NT2/D1 (cell line): Measurements from ENCODE around the gene ADGRD1.

Experiments
- DNase-seq: peaks from one replicate; pipeline ENCODE4 v3.0.0-alpha.2; 2011; ENCODE audit warnings: low read depth, low spot score
- H3K27me3 ChIP-seq: 2 replicates; pipeline ENCODE4 v1.6.0; 2011; ENCODE audit warnings: mild to moderate bottlenecking; ENCODE audit not compliant: insufficient read length, insufficient read depth
- H3K36me3 ChIP-seq: 2 replicates; pipeline ENCODE4 v1.6.1; 2011; ENCODE audit warnings: mild to moderate bottlenecking, low read length, mixed read lengths; ENCODE audit not compliant: insufficient read depth, insufficient read length
- H3K4me1 ChIP-seq: 2 replicates; pipeline ENCODE4 v1.5.1; 2011; ENCODE audit not compliant: insufficient read depth, insufficient read length
- H3K4me3 ChIP-seq: 2 replicates; pipeline ENCODE4 v1.5.1; 2011; ENCODE audit warnings: low read depth; ENCODE audit not compliant: insufficient read length
- H3K9ac ChIP-seq: 2 replicates; pipeline ENCODE4 v1.6.0; 2011; ENCODE audit warnings: low read depth; ENCODE audit not compliant: insufficient read length
- H3K9me3 ChIP-seq: 2 replicates; pipeline ENCODE4 v1.5.1; 2011; ENCODE audit warnings: mild to moderate bottlenecking, low read length; ENCODE audit not compliant: insufficient read depth
- SUZ12 ChIP-seq: IDR thresholded peaks from 2 replicates; pipeline ENCODE4 v1.6.1; 2011; ENCODE audit not compliant: insufficient read length, insufficient read depth; ENCODE audit errors: extremely low read depth
- YY1 ChIP-seq: IDR thresholded peaks from 2 replicates; pipeline ENCODE4 v1.6.1; 2011; ENCODE audit not compliant: insufficient read length, insufficient read depth
- ZNF274 ChIP-seq: IDR thresholded peaks from 2 replicates; pipeline ENCODE4 v1.6.1; 2011; ENCODE audit warnings: mild to moderate bottlenecking, low read depth, low read length

The ADGRD1 gene

DNA sequence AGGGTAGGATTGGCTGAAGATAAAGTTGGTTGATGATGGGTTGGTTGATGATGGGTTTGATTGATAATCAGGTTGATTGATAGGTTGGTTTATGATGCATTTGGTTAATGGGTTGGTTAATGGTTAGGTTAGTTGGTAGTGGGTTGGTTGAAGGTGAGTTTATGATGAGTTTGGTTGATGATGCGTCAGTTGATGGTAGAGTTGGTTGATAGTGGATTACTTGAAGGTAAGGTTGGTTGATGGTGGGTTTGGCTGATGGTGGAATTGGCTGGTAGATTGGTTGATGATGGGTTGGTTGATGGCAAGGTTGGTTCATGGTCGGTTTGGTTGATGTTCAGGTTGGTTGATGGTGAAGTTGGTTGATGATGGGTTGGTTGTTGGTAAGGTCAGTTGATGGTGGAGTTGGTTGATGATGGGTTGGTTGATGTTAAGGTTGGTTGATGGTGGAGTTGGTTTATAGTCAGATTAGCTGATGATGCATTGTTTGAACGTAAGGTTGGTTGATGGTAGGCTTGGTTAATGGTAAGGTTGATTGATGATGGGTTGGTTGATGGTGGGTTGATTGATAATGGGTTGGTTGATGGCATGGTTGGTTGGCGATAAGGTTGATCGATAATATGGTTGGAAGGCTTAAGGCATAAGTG, 146.4 kb downstream of the ADGRD1 start:
- Histone ChIP-seq H3K4me1 (peaks cover 19% of the 10 kb centered on the region), H3K27me3 (no peaks in the 10 kb centered on the region), H3K9ac (no peak overlapping the region), H3K36me3 (no peaks in the 10 kb centered on the region), H3K9me3 (0 out of 2 replicates have a peak, but pooled peaks cover 8% of the 10 kb centered on the region), H3K4me3 (no peak overlapping the region)
- TF ChIP-seq SUZ12, result no peak
- no peak for TF ChIP-seq ZNF274
- no peak for TF ChIP-seq YY1
- DNase-seq, result no peak

GRCh38 chr12:131101006-131101405, 147.3 kb downstream of the ADGRD1 start:
- Histone ChIP-seq H3K4me3 (no peak overlapping the region), H3K36me3 (no peaks in the 10 kb centered on the region), H3K9ac (no peak overlapping the region), H3K4me1 (peaks cover 19% of the 10 kb centered on the region), H3K9me3 (0 out of 2 replicates have a peak, but pooled peaks cover 8% of the 10 kb centered on the region), H3K27me3 (no peaks in the 10 kb centered on the region)
- TF ChIP-seq SUZ12 (no peak), YY1 (no peak), ZNF274 (no peak)
- no peak for DNase-seq

DNA sequence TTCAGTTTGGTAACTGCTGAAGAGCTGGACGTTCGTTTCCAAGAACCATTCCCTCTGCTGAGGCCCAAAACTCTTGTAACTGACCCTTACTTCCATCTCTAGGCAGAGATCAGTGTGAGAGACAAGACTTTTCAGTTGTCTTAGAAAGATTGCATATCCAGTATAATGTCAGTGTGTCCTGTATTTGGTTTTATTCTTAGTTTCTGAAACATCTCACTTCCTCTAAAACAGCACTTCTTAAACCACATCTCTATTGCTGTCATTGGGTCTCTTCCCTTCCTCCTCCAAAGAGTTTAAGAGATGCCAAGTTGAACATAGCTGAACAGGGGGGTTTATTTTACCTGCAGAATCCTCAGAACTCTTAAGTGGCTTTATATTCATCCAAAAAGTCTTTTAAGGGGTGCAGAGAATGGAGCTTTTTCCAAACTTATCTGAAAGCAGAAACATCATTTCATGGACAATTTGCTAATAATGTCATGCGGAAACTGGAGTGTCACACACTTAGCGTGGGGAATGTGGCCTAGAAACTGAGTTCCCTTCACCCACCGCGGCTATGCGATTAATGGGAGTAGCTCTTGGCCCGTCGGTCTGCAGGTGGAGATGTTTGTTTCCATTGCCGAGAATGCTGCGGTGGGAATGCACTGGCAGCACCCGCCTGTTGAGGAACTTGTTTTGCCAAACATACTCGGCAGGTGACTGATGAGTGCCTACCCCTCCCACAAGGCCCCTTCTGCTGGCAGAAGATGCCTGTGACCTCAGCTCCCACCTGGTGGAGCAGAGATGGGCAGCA, 148.2 kb downstream of the ADGRD1 start:
- TF ChIP-seq SUZ12, result no peak
- no peak for TF ChIP-seq YY1
- TF ChIP-seq ZNF274, result no peak
- Histone ChIP-seq H3K4me3 (no peak overlapping the region), H3K36me3 (no peaks in the 10 kb centered on the region), H3K4me1 (peaks cover 19% of the 10 kb centered on the region), H3K9me3 (0 out of 2 replicates have a peak, but pooled peaks cover 8% of the 10 kb centered on the region), H3K9ac (no peak overlapping the region), H3K27me3 (no peaks in the 10 kb centered on the region)
- DNase-seq, result no peak

DNA sequence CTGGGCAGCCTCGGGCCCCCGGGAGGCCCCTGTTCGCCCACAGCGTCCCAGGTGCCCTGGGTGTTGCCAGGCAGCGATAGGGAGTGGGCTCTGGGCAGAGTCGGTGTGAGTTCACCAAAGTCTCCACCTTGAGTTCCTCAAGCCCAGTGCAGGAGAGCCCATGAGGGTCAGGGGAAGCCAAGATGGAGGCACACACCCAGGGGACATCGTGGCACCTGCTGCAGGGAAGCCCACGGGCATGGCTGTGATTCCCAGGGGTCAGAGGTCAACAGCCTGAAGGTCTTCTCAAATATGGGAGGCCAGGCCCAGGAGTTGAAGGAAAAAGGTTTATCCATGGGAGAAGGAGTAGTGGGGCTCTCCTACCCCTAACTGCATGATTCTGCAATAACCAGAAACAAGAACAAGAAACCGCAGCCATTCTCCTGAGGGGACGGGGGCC, 148.8 kb downstream of the ADGRD1 start:
- peaks cover 19% of the 10 kb centered on the region for H3K4me1 ChIP-seq
- no peaks in the 10 kb centered on the region for H3K36me3 ChIP-seq
- no peak for TF ChIP-seq YY1
- TF ChIP-seq SUZ12, result no peak
- no peak for TF ChIP-seq ZNF274
- H3K9ac ChIP-seq, result no peak overlapping the region
- no peak for DNase-seq
- no peak overlapping the region for H3K4me3 ChIP-seq
- 0 out of 2 replicates have a peak, but pooled peaks cover 8% of the 10 kb centered on the region for H3K9me3 ChIP-seq
- no peaks in the 10 kb centered on the region for H3K27me3 ChIP-seq

DNA sequence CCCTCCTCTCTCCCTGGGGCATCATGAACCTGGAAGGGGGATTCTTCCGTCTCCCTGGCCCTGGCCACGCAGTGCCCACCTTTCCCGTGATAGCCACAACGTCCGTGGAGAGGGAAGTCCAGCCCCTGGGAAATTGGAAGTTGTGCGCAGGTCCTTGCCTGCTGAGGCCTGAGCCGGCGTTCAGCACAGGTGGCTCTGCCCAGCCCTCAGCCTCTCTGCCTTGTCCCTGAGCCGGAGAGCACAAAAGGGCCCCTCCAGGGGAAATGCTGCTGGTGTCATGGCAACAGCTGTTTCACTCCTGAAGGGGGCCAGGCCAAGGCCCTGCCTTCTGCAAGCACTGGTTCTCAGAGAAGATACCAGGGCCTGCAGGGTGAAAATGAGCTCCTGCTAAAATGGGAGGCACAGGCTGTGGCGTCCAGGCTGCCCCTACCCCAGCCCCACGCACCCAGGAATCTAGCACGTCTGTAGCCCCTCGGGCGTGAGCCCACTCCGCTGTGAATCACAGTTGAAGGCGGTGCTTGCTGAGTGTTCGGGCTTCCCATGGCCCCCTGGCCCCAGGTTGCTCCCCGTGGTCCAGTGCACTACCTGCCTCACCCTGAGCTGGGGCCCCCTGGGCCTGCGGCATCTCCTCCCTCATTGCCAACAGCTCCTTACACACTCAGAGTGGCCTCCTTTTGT, 149.4 kb downstream of the ADGRD1 start:
- Histone ChIP-seq H3K27me3 (no peaks in the 10 kb centered on the region), H3K36me3 (no peaks in the 10 kb centered on the region), H3K4me3 (no peak overlapping the region), H3K4me1 (peaks cover 19% of the 10 kb centered on the region), H3K9me3 (peaks cover 9% of the 10 kb centered on the region; the same call in 1 of the 2 replicates), H3K9ac (peak overlapping the region; percentile 47)
- no peak for DNase-seq
- no peak for TF ChIP-seq ZNF274
- TF ChIP-seq SUZ12, result no peak
- no peak for TF ChIP-seq YY1

DNA sequence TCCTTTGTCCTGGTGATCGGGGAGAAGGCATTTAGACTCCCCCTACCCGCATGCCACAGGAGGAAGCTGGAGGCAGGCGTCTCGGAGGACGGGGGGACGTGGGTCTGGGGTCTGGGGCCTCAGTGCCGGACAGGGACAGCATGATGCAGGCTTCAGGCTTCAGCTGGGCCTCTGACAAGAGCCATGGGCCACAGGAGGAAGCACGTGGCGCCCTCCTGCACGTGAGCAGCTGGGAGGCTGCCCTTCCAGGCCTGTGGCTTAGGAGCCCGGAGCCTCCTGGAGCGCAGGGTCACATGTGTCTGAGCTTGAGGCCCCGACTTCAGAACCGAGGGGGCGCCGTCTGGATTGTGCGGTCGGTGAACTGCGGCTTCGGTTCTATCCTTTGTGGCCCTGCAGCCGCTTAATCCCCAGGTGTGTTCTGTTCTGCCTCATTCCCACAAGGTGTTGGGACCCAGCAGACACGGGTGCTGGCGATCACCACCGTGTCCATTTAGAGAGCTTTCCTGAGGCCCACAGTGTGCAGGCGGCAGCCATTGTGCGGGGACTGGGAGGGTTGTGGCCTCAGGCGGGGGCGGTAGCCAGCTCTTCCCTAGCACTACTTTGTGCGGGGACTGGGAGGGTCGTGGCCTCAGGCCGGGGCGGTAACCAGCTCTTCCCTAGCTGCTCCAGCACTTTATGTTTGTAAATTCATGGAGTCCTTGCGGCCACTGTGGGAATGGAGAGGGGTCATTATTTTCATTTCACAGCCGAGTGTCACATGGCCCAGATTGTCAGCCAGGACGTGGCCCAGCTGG, 150.2 kb downstream of the ADGRD1 start:
- no peaks in the 10 kb centered on the region for H3K36me3 ChIP-seq
- DNase-seq, result no peak
- H3K9me3 ChIP-seq, result peaks cover 14% of the 10 kb centered on the region; the same call in 1 of the 2 replicates
- peaks cover 19% of the 10 kb centered on the region for H3K4me1 ChIP-seq
- TF ChIP-seq SUZ12 (no peak), YY1 (peak; percentile 43)
- no peak overlapping the region for H3K4me3 ChIP-seq
- H3K27me3 ChIP-seq, result no peaks in the 10 kb centered on the region
- peak overlapping the region; percentile 63 for H3K9ac ChIP-seq
